ENCODE results near the gene SLC38A8.

Gene SLC38A8

DNA sequence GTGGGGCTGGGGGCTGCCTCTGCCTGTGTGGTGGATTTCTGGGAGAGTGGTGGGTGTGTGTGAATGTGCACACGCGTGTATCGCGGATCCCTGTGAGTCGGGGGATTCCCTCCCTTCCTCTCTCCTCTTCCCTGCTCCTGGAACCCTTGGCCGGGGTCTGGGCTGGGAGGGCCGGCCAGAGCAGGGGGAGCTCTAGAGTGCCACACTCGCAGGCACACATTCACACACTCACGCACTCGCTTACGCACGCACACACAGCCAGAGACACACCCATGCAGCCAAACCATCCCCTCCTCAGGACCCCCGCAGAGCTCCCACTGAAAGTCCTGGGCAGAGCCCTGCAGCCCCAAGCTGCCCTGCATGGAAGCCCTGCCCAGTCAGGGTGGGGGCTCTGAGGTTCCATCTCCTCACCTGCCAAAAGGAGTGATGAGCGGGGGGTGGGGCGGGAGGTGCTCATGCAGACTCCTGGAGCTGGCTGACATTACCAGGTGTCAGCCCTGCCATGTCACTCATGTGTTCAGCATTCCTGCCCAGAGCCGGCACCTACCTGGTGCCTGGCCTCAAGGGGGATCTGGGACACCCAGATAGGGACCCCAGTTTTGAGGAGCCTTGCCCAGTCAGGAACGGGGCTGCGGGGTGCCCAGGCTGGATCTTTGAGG lies 72.7 kb downstream of the SLC38A8 start:
- DNase-seq (ENCODE audit: low spot score), result no peak

DNA sequence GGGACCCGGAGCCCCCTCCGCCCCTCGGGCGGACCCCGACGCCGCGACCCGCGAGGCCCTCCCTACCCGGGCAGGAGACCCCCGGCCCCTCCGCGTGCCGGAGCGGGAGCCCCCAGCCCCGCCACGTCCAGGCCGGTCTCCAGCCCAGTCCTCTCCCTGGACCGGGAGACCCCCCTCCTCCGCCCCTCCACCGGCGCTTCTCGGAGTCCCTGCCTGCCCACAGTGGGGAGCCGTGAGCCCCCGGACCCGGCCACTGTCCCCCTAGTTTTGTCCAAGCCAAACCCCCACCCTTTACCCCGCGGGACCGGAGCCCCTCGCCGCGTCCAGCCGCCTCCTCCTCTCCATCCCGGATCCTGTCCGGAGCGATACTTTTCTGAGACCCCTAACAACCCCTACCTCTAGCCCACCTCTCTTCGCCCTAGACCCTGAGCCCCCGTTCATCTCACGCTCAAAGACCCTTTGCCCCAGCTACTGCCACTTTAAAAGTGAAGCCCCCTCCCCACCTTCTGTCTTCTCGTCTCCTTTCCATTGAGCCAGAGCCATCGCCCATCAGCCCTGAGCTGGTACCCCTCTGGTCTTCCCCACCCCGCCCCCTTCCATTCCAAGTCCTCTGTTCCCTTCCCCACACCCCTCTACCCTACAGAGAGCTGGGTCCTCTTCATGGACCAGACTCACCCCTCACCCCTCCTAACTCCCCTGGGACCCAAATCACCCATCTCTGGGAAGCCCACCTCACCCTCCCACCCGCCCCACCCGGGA lies 73.5 kb downstream of the SLC38A8 start:
- DNase-seq (ENCODE audit: low spot score), result no peak

GRCh38 chr16:83968306-83968851 lies 74.2 kb downstream of the SLC38A8 start:
- DNase-seq (ENCODE audit: low spot score), result no peak

GRCh38 chr16:83967838-83968305 lies 74.7 kb downstream of the SLC38A8 start, which contains the start of gene NECAB2:
NECAB2 (plus strand) TSS chr16:83968244; CDS start chr16:83968649, 405 bp downstream.
- DNase-seq (ENCODE audit: low spot score), result peak; percentile 29

DNA sequence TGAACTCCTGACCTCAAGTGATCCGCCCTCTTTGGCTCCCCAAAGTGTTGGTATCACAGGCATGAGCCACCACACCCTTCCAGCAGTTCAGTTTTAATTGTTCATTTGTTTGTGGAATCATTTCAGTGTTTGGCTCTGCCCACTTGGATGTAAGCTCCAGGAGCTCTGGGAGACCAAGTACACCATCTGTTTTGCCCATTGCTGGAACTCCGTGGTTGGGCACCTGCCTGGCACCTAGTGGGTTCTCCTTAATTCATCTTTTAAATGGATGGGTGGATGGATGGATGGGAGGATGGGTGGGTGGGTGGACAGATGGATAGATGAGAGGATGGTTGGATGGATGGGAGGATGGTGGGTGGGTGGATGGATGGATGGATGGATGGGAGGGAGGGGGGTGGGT lies 75.5 kb downstream of the SLC38A8 start:
- DNase-seq (ENCODE audit: low spot score), result no peak

- DNase-seq (ENCODE audit: low spot score), result no peak
These were observed 76.4 kb downstream of the SLC38A8 start for GRCh38 chr16:83966153-83966696.

- DNase-seq (ENCODE audit: low spot score), result no peak
These were observed 77.0 kb downstream of the SLC38A8 start for GRCh38 chr16:83965444-83966152.

DNA sequence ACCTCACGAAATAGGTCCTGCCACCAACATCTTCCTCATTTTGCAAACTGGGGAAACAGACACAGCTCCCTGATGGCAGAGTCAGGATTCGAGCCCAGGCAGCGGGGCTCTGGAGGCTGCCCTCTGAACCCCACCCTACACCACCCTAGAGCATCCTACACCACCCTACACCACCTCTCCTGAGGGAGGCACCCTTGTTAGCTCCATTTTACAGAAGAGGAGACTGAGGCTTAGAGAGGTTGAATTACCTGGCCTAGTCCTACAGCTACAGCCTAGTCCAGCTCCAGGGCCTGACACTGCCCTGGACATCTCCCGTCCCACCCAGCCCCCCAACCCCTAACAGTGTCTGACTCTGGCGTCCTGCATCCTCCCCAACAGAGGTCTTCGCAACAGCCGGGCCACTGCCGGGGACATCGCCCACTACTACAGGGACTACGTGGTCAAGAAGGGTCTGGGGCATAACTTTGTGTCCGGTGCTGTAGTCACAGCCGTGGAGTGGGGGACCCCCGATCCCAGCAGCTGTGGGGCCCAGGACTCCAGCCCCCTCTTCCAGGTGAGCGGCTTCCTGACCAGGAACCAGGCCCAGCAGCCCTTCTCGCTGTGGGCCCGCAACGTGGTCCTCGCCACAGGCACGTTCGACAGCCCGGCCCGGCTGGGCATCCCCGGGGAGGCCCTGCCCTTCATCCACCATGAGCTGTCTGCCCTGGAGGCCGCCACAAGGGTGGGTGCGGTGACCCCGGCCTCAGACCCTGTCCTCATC lies 77.7 kb downstream of the SLC38A8 start:
- DNase-seq (ENCODE audit: low spot score), result no peak

DNA sequence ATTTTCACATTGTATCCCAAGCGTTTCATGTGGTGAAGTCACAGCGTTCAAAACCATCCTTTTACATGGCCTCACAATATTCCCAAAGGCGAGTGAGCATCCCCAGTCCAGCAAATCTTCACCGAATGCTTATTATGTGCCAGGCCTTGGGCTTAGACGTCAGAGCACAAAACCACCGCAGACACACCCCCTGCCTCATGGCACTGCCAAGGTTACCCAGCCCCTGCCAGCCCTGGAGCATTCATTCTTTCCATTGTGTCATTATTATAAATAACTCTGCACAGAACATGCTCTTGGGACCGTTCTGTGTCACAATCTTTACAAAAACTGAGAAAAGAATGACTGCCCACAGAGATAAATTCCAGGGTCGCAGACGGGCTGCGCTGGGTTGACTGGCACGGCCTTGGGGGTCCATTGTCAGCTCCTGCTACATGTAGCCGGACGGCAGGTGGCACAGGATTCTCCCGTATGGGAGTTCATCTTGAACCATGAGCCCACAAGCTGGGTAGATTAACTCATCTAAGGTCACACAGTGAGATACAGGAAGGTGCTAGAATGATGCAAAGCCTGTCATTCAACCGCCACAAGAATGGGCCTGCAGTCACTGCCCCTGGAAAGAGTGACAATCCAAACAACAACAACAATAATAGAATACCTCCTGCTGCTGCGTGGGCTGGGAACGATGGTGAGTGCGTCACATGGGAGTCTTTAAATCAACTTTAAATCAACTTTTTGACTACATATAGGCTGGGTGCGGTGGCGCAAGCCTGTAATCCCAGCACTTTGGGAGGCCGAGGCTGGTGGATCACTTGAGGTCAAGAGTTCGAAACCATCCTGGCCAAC lies 79.1 kb downstream of the SLC38A8 start:
- DNase-seq (ENCODE audit: low spot score), result no peak

GRCh38 chr16:83961591-83961990 lies 81.0 kb downstream of the SLC38A8 start:
- no peak for DNase-seq (ENCODE audit: low spot score)

GRCh38 chr16:83960521-83961249 lies 81.9 kb downstream of the SLC38A8 start:
- DNase-seq (ENCODE audit: low spot score), result no peak
